DLD1 (cell line): ENCODE data around the gene RC3H1.
"Not testable (repeated sequence)": the region's sequence is repeated elsewhere in the genome, so short reads cannot be mapped to it uniquely, and the experiment has no call there.

Source experiments
- in situ Hi-C: cut with HindIII; loops from 2 replicates; pipeline ENCODE4 v1.10.0; 2017; ENCODE audit warnings: low sequenced_read_pairs

RC3H1 gene

GRCh38 chr1:174022080-174022975 is at the start of gene RC3H1:
Gene RC3H1 (minus strand): TSS chr1:174022357. CDS start chr1:173992985, 29,372 bp downstream.
- in situ Hi-C loops, result no loop called here

GRCh38 chr1:174070614-174071013 is 48.5 kb upstream of the RC3H1 start:
- in situ Hi-C loops, result no loop called here

- in situ Hi-C loops, result no loop called here
These were observed 45.8 kb upstream of the RC3H1 start for GRCh38 chr1:174068000-174068399.

GRCh38 chr1:174060090-174060489 is 37.9 kb upstream of the RC3H1 start:
- in situ Hi-C loops, result no loop called here

- in situ Hi-C loops, result no loop called here
These were observed 36.5 kb upstream of the RC3H1 start for GRCh38 chr1:174058624-174059023.

- in situ Hi-C loops, result not testable (repeated sequence)
These were observed 34.5 kb upstream of the RC3H1 start for GRCh38 chr1:174056609-174057008.

GRCh38 chr1:174055797-174056196 is 33.6 kb upstream of the RC3H1 start:
- in situ Hi-C loops, result not testable (repeated sequence)

- in situ Hi-C loops, result no loop called here
These were observed 31.7 kb upstream of the RC3H1 start for GRCh38 chr1:174053826-174054225.

- in situ Hi-C loops, result no loop called here
These were observed 30.5 kb upstream of the RC3H1 start for GRCh38 chr1:174052621-174053020.

GRCh38 chr1:174051956-174052355 is 29.8 kb upstream of the RC3H1 start:
- in situ Hi-C loops, result no loop called here

- in situ Hi-C loops, result no loop called here
These were observed 27.4 kb upstream of the RC3H1 start for GRCh38 chr1:174049514-174049913.

- in situ Hi-C loops, result no loop called here
These were observed 22.5 kb upstream of the RC3H1 start for GRCh38 chr1:174044418-174045222.

- in situ Hi-C loops, result not testable (repeated sequence)
These were observed 20.4 kb upstream of the RC3H1 start for GRCh38 chr1:174042509-174042908.

GRCh38 chr1:174041369-174041768 is 19.2 kb upstream of the RC3H1 start:
- in situ Hi-C loops, result no loop called here

- in situ Hi-C loops, result no loop called here
These were observed 18.2 kb upstream of the RC3H1 start for GRCh38 chr1:174040387-174040786.

GRCh38 chr1:174039027-174039426 is 16.9 kb upstream of the RC3H1 start:
- in situ Hi-C loops, result no loop called here

- in situ Hi-C loops, result no loop called here
These were observed 14.6 kb upstream of the RC3H1 start for GRCh38 chr1:174036798-174037197.

- in situ Hi-C loops, result no loop called here
These were observed 14.0 kb upstream of the RC3H1 start for GRCh38 chr1:174036204-174036603.

- in situ Hi-C loops, result no loop called here
These were observed 10.6 kb upstream of the RC3H1 start for GRCh38 chr1:174032671-174033222.

- in situ Hi-C loops, result no loop called here
These were observed 8.9 kb upstream of the RC3H1 start for GRCh38 chr1:174031099-174031498.

GRCh38 chr1:174028495-174028894 is 6.3 kb upstream of the RC3H1 start:
- in situ Hi-C loops, result no loop called here

GRCh38 chr1:174023440-174023839 is 1.3 kb upstream of the RC3H1 start:
- in situ Hi-C loops, result no loop called here
